ENCODE data around the gene TNFSF9. TPM values are rescaled to one million over a fixed set of nuclear protein-coding genes. Genes with fewer than 3 reads are reported as not detected.
"Not testable (repeated sequence)": the region's sequence is repeated elsewhere in the genome, so short reads cannot be mapped to it uniquely, and the experiment has no call there.

The TNFSF9 gene
- total RNA-seq, 1 donor from 2014 or later: 0.40 TPM

DNA sequence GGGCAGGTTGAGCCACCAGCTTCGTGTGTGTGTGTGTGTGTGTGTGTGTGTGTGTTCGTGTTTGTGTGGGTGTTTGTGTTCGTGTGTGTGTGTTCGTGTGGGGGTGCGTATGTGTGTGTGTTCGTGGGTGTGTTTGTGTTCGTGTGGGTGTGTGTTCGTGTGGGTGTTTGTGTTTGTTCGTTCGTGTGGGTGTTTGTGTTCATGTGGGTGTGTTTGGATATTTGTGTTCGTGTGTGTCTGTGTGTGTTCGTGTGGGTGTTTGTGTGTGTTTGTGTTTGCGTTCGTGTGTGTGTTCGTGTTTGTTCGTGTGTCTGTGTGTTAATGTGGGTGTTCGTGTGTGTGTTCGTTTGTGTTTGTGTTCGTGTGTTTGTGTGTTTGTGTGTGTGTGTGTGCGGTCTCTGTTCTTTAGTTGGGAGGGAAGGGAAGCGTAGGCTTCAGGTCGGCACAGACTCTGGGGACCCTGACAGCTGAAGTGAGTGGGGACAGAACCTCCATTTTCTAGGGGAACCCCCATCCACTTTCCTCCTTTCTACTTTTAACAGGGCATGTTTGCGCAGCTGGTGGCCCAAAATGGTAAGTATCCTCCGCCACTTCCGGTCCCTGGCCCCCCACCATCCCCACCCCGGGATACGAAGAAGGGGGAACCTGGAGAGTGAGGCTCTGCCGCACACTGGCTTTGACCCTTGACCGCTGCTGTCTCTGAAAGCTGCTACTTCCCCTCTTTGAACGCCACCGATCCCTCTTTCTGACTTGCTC, 1.6 kb downstream of the TNFSF9 start:
- DNase-seq (ENCODE audit: low read depth in 2 of 2): no peak

DNA sequence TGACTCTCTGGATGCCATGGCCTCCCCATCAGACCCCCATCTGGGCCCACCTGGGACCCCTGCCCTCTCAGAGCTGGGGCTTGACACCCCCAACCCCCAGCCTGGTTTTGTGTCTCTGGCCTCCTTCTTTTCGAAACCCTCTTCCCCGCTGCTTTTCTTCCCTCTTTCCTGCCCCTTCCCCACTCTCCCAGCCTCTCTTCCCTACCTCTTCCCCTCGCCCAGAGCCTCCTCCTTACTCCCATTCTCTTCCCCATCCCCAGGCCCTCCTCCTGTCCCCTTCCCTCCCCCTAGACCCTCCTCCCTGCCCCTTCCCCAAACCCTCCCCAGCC, 2.1 kb downstream of the TNFSF9 start:
- no peak for DNase-seq (ENCODE audit: low read depth in 2 of 2)

DNA sequence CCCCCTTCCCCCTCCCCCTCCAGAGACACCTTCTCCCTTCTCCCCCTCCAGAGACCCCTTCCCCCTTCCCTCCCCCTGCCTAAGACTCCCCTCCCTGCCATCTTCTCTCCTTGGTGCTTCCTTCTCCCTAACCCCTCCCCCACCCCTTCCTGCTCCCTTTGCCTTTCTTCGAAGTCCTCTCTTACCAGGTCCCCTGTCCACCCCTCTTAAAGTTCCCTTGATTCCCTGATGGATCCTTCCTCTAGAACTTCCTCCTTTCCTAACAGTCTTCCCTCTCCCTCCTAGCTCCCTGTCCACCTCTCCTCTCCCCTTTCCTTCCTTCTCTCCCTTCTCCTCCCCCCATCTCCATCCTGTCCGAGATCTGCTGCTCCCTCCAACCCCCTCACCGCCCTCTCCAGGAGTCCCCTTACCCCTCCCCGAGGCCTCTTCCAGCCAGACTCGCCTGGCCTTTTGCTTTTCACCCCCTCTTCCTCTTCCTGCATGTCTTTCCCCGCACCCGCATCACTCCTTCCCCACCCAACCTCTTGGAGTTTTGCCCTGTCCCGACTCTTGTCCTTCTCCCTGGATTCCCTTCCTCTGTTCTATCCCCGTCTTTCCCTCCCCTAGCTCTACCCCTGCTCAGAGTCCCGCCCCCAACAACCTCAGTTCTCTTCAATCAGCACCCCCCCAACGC, 3.1 kb downstream of the TNFSF9 start:
- DNase-seq (ENCODE audit: low read depth in 2 of 2): no peak

DNA sequence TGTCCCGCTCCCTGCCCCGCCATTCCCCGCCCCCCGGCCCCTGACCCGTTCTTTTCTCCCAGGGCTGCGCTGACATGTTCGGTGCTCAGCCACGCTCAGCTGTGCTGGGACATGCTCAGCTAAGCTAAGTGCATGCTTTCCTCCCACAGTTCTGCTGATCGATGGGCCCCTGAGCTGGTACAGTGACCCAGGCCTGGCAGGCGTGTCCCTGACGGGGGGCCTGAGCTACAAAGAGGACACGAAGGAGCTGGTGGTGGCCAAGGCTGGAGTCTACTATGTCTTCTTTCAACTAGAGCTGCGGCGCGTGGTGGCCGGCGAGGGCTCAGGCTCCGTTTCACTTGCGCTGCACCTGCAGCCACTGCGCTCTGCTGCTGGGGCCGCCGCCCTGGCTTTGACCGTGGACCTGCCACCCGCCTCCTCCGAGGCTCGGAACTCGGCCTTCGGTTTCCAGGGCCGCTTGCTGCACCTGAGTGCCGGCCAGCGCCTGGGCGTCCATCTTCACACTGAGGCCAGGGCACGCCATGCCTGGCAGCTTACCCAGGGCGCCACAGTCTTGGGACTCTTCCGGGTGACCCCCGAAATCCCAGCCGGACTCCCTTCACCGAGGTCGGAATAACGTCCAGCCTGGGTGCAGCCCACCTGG, 3.7 kb downstream of the TNFSF9 start:
- DNase-seq (ENCODE audit: low read depth in 2 of 2): no peak

DNA sequence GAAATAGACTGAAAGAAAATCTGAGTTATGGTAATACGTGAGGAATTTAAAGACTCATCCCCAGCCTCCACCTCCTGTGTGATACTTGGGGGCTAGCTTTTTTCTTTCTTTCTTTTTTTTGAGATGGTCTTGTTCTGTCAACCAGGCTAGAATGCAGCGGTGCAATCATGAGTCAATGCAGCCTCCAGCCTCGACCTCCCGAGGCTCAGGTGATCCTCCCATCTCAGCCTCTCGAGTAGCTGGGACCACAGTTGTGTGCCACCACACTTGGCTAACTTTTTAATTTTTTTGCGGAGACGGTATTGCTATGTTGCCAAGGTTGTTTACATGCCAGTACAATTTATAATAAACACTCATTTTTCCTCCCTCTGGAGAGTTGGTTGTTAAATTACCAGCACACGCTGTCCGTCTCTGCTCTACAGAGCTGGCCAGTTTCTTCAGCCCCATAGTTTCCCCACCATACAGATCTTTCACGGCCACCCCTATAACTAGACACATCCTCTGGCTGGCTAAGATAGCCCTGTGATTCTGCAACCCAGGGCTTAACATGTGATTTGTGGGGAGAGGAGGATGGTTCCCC, 4.8 kb downstream of the TNFSF9 start:
- DNase-seq (ENCODE audit: low read depth in 2 of 2): no peak

DNA sequence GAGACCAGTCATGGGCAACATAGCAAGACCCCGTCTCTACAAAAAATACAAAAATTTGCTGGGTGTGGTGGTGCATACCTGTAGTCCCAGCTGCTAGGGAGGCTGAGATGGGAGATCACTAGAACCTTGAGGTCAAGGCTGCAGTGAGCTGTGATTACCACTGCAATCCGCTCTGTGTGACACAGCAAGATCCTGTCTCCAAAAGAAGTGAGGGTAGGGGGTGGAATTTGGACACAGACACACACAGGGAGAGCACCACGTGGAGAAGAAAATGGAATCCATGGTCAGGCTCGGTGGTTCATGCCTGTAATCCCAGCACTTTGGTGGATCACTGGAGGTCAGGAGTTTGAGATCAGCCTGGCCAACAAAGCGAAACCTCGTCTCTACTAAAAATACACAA, 8.7 kb downstream of the TNFSF9 start:
- DNase-seq (ENCODE audit: low read depth in 2 of 2): no peak

DNA sequence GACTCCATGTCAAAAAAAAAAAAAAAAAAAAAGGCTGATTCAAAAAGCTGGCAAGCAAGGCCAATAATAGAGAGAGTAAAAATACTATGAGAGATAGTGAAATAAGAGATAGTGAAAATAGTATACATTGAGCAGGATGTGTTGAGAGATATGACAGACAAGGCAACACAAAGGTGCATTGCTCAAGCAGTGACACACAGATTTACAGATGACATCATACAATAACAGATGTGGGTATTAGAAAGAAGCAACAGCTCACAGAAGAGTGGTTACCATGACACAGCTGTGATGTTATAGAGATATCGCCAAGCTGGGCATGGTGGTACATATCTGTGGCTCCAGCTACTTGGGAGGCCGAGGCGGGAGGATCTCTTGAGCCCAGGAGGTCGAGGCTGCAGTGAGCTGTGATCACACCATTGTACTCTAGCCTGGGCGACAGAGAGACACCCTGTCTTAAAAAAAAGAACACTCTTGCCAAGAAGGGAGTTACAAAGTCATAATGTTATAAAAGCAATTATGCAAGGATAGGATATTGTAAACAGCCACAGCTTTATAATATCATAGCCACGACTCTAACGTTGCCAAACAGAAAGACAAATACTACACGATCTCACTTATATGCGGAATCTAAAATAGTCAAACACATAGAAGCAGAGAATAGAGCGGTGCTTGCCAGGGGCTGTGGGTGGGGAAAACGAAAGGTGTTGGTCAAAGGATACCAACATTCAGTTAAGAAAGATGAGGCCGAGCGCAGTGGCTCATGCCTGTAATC, 10.3 kb downstream of the TNFSF9 start:
- no peak for DNase-seq (ENCODE audit: low read depth in 2 of 2)

DNA sequence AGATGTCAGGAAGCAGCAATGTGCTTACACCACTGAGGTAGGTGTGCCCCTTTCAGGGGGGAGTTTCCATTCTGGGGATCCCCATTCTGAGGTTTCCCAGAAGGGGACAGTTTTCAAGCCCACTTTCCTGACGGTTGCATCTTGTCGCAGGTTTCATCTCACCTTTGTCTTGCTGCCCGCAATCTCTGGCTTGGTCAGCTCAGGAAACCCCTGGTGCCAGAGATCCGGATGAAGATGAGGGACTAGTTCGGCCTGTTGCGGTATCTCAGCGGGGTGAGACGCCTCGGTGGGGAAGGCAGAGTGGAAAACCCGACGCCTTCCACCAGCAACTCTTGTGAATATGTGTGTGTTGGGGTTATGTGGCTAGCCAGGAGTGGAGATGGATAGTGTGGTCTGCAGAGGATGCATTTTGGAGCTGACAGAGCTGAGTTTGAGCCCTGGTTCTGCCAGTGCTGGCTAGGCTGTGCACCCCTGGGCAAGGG, 13.1 kb downstream of the TNFSF9 start:
- no peak for DNase-seq (ENCODE audit: low read depth in 2 of 2)

DNA sequence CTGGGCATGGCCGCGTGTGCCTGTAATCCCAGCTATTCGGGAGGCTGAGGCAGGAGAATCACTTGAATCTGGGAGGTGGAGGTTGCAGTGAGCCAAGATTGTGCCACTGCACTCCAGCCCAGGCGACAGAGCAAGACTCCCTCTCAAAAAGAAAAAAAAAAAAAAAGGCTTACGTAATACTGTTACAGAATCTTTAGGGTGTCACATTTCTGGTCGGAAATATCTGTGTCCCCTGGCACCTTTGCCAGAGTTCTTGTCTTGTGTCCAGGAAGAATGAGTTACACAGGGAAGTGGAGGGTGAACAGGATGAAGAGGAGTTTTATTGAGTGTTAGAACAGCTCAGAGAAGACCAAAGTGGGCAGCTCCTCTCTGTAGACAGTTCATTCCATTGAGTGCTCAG, 19.9 kb downstream of the TNFSF9 start:
- DNase-seq (ENCODE audit: low read depth in 2 of 2): not testable (repeated sequence)

DNA sequence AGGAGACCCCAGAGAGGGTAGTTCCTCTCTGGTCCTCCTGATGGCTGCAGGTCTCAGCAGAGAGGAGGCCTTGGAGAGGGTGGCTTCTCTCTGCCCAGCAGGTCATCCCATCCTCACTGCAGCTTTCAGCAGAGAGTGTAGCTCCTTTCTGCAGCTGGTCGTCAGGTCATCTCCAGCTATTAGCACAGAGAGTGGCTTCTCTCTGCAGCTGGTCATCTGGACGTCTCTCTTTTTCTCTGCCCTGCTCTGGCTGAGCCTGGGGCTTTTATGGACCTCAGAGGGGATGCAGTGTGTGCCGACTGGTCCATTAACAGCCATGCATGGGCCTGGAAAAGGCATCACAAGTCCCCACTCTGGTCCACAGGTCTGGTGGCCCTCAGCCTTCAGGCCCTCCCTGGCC, 20.3 kb downstream of the TNFSF9 start:
- DNase-seq (ENCODE audit: low read depth in 2 of 2): no peak

DNA sequence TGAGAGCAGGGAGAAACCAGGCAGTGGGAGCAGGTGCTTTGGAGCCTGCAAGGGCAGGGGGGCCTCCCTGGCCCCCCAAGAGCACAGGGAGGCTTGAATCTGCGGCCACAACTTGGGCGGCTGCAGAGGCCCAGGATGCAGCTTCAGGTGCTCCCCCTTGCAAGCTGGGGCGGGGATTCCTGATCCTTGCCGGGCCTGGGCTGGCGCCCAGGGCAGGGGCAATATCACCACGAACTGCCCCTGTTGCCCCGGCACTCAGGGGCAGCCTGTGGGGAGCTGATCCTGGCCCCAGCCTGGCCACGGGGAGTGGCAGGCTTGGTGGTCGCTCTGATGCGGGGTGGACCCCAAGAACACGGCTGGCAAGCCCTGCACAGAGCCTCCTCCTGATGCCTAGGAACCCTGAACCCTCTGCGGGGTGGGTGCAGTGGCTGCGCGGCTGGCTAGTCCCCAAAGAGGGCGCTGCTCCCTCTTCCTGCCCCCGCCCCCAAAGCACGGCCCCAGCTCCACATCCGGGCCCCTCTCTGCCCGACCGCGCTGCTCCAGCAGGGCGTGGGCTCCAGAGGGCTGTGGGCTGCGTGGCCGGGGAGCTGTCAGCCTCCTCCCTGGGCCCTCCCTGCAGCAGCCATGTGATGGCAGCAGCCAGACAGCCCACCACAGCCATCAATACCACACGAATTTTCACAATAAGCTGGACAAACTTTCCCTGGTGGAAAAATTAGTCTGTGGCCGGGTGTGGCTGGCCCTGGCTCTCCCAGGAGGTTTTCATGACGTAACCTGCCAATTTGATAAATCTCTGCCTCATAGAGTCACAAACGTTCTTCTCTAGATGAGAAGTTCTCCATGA, 21.0 kb downstream of the TNFSF9 start:
- no peak for DNase-seq (ENCODE audit: low read depth in 2 of 2)

DNA sequence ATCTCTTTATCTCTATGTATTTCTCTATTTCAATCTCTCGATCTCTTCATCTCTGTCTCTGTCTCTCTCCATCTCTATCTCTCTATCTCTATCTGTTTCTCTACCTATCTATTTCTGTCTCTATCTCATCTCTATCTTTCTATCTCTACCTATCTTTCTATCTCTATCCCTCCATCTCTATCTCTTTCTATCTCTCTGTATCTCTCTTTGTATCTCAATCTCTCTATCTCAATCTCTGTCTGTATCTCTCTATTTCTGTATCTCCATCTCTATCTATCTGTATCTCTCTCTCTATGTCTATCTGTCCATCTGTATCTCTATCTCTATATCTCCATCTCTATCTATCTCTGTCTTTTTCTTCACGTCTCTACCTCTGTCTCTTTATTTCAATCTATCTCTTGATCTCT, 25.2 kb downstream of the TNFSF9 start:
- DNase-seq (ENCODE audit: low read depth in 2 of 2): no peak

DNA sequence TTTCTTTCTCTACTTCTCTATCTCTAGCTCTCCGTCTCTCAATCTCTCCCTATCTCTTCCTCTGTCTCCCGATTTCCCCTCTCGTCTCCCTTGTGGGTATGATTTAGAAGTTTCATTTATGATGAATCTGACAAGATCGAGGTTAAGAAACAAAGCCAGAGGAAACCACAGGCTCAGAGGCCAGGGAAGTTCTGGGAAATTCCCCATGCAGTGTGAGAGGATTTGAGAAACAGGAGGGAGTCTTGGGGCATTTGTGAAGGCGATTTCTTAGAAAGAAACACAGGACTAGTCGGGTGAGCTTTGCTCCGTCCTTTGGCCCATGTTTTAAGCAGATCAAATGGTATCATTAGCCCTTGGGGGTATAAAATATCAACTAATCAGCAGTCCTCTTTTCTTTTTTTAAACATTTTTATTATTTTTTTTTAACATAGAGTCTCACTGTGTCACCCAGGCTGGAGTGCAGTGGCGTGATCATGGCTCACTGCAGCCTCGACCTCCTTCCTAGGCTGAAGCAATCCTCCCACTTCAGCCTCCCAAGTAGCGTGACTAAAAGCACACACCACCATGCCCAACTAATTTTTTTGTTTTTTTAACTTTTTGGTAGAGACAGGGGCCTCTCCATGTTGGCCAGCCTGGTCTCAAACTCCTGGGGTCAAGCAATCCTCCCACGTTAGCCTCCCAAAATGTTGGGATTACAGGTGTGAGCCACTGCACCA, 25.8 kb downstream of the TNFSF9 start:
- DNase-seq (ENCODE audit: low read depth in 2 of 2): peak in 1 of 2 donors; percentile 69

DNA sequence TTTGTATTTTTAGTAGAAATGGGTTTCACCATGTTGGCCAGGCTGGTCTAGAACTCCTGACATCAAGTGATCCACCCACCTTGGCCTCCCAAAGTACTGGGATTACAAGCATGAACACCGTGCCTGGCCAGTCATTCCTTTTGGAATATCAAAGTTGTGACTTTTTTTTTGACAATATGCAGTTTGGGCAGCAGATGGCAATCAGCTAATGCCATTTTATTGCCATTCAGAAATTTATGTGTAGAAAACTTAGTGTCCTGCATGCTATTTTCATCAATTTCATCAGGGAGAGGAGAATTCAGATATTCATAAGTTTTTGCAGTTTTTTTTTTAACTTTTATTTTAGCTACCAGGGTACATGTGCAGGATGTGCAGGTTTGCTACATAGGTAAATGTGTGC, 31.6 kb downstream of the TNFSF9 start:
- DNase-seq (ENCODE audit: low read depth in 2 of 2): not testable (repeated sequence)

DNA sequence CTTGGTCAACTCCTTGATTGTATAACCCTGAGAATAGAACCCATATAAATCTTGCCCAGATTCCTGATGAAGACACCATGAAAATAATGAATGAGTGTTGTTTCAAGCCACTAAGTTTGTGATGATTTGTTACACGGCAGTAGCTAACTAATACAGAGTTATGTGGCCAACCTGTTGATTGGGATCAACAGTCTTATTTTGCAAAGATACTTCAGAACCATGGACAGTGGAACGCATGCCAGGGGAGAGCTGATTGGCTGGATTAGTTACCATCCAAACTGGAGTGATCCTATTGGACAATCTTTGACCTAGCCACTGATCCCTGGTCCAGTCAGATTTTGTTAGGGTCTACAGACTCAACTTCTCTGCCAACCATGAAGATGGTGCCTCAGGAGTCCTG, 33.6 kb downstream of the TNFSF9 start:
- DNase-seq (ENCODE audit: low read depth in 2 of 2): peak; percentile 37 to 43

DNA sequence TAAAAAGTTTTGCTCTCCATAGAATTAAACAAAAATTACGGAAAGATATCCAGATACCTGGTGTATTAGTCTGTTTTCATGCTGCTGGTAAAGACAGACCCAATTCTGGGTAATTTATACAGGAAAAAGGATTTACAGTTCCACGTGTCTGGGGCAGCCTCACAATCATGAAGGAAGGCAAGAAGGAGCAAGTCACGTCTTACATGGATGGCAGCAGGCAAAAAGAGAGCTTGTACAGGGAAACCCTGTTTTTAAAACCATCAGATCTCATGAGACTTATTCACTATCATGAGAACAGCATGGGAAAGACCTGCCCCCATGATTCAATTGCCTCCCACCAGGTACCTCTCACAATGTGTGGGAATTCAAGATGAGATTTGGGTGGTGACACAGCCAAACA, 35.9 kb downstream of the TNFSF9 start:
- DNase-seq (ENCODE audit: low read depth in 2 of 2): not testable (repeated sequence)

DNA sequence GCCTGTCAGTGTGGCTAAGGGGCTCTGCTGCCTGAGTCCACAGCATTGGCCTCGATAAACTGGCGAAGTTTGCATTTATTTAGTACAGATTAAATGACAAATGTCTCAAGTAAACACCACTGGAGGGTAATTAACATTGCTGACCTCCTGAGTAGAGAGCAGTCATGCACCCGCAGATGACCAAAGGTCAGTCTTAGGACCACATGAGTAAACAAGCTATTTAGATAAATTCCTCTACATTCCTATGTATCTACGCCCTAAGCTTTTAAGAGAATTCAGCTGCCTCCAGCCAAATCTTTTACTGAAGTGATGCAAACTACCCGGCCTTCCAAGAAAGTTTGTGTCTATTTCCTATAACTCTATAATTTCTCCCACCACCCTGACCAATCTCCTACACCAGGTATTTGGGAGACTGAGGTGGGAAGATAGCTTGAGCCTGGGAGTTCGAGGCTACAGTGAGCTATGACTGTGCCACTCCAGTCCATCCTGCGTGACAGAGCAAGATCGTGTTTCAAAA, 37.2 kb downstream of the TNFSF9 start:
- no peak for DNase-seq (ENCODE audit: low read depth in 2 of 2)

DNA sequence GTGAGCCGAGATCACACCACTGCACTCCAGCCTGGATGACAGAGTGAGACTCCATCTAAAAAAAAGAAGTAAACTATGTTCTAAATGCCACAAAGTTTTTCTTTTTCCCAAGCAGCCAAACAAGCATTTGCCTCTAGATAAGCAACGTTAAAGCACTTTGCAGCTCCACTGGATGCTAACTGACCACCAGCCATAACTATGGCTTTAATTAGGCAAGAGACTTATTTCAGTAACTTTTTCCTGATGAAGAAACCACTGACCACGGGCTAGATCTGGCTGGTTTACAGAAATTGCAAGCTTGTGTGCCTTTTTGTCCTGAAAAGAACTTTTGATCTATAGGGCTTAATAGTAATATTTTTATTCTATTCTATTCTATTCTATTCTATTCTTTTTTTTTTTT, 38.0 kb downstream of the TNFSF9 start:
- no peak for DNase-seq (ENCODE audit: low read depth in 2 of 2)

DNA sequence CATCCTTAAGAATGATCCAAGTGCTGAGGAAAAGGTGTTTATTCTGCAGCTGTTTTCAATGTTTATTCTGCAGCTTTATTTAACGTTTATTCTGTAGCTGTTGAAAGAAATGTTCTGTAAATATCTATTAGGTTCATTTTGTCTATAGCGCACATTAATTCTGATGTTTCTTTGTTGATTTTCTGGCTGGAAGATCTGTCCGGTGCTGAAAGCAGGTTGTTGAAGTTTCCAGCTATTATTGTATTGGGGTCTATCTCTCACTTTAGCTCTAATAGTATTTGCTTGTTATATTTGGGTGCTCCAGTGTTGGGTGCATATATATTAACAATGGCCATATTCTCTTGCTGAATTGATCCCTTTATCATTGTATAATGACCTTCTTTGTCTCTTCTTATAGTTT, 39.9 kb downstream of the TNFSF9 start:
- no peak for DNase-seq (ENCODE audit: low read depth in 2 of 2)

DNA sequence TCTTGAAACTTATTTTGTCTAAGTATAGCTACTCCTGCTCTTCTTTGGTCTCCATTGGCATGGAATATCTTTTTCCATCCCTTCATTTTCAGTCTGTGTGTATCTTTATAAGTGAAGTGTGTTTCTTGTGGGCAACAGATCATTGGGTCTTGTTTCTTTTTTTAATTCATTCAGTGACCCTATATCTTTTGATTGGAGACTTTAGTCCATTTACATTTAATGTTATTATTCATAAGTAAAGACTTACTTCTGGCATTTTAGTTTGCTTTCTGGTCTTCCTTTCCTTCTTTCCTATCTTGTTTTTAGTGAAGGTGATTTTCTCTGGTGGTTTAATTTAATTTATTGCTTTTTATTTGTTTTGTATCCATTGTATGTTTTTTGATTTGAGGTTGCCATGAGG, 40.3 kb downstream of the TNFSF9 start:
- no peak for DNase-seq (ENCODE audit: low read depth in 2 of 2)

All from lung microvascular endothelial cell (primary cell).